A673 (cell line): ENCODE data around the gene SRSF2. TPM values are rescaled to one million over a fixed set of nuclear protein-coding genes. Genes with fewer than 3 reads are reported as not detected.

Experiments used
- BruUV-seq: library from RNA; stranded (reverse); fragments of 400-500 nt; replicated peaks from 2 replicates; lab custom pipeline; 2021; lab: Mats Ljungman, UMichigan
- CTCF ChIA-PET: fragments of 300-600 bp; sonication (Branson Sonifier 250); formaldehyde crosslinking; loops from one replicate; lab custom pipeline; 2022; ENCODE audit warnings: antibody characterized with exemption; lab: Charles Lee
- POLR2A ChIA-PET: fragments of 300-600 bp; sonication (Branson Sonifier 250); formaldehyde crosslinking; loops from one replicate; lab custom pipeline; 2022; ENCODE audit warnings: antibody characterized with exemption; ENCODE audit not compliant: low non-redundant PET; lab: Charles Lee
- DNase-seq: peaks from one replicate; pipeline ENCODE4 v3.0.0-alpha.2; 2015; ENCODE audit warnings: low spot score
- H3K27ac ChIP-seq: fragments of 200-600 bp; sonication (generic); 2 replicates; pipeline ENCODE4 v1.5.1; 2016; ENCODE audit warnings: mixed run types, low read depth, mild to moderate bottlenecking, mixed read lengths, antibody characterized with exemption, low read length; ENCODE audit not compliant: poor library complexity, severe bottlenecking
- H3K27me3 ChIP-seq: fragments of 200-600 bp; sonication (generic); replicated peaks from 2 replicates; pipeline ENCODE4 v1.6.1; 2017; ENCODE audit warnings: mixed run types, low read depth, mild to moderate bottlenecking, mixed read lengths, antibody characterized with exemption, low read length; ENCODE audit not compliant: insufficient read depth, poor library complexity
- H3K36me3 ChIP-seq: fragments of 200-600 bp; sonication (generic); 2 replicates; pipeline ENCODE4 v1.6.1; 2016; ENCODE audit warnings: mixed run types, mild to moderate bottlenecking, mixed read lengths, antibody characterized with exemption, low read length; ENCODE audit not compliant: insufficient read depth, poor library complexity, severe bottlenecking
- H3K4me1 ChIP-seq: fragments of 200-600 bp; sonication (generic); 2 replicates; pipeline ENCODE4 v1.6.1; 2017; ENCODE audit warnings: mixed run types, mild to moderate bottlenecking, mixed read lengths, antibody characterized with exemption, low read length; ENCODE audit not compliant: insufficient read depth, poor library complexity, severe bottlenecking
- H3K4me3 ChIP-seq: fragments of 200-600 bp; sonication (generic); 2 replicates; pipeline ENCODE4 v1.5.1; 2016; ENCODE audit warnings: low read depth, mixed run types, mild to moderate bottlenecking, mixed read lengths, low read length; ENCODE audit not compliant: poor library complexity, severe bottlenecking
- H3K9me3 ChIP-seq: fragments of 200-600 bp; sonication (generic); 2 replicates; pipeline ENCODE4 v1.6.1; 2016; ENCODE audit warnings: mixed run types, low read depth, mild to moderate bottlenecking, mixed read lengths, antibody characterized with exemption, low read length; ENCODE audit not compliant: poor library complexity, severe bottlenecking
- EZH2 ChIP-seq: fragments of 200-600 bp; sonication (generic); IDR thresholded peaks from 2 replicates; pipeline ENCODE4 v1.6.1; 2017; ENCODE audit warnings: borderline replicate concordance, low read depth, mild to moderate bottlenecking, mixed read lengths, antibody characterized with exemption, low read length; ENCODE audit not compliant: poor library complexity, severe bottlenecking
- intact Hi-C: fragments of 100-400 bp; cut with micrococcal nuclease; formaldehyde crosslinking; loops from one replicate; pipeline ENCODE4 v1.10.0; 2022; ENCODE audit not compliant: unreplicated experiment
- total RNA-seq: library from RNA; stranded (reverse); gene quantifications from 2 replicates; pipeline ENCODE4 v1.2.3, GENCODE V29; 2021
- TF ChIP-seq, protein P1 (sequence below): fragments of 300-800, 200-600 bp; sonication (generic); conservative IDR thresholded peaks from 2 replicates; pipeline ENCODE4 v1.5.1; 2017; ENCODE audit warnings: low read depth, mild to moderate bottlenecking, antibody characterized with exemption, low read length, moderate library complexity, mixed read lengths

SRSF2 gene
- total RNA-seq, 1 experiment from 2014 or later, result 406 TPM

DNA sequence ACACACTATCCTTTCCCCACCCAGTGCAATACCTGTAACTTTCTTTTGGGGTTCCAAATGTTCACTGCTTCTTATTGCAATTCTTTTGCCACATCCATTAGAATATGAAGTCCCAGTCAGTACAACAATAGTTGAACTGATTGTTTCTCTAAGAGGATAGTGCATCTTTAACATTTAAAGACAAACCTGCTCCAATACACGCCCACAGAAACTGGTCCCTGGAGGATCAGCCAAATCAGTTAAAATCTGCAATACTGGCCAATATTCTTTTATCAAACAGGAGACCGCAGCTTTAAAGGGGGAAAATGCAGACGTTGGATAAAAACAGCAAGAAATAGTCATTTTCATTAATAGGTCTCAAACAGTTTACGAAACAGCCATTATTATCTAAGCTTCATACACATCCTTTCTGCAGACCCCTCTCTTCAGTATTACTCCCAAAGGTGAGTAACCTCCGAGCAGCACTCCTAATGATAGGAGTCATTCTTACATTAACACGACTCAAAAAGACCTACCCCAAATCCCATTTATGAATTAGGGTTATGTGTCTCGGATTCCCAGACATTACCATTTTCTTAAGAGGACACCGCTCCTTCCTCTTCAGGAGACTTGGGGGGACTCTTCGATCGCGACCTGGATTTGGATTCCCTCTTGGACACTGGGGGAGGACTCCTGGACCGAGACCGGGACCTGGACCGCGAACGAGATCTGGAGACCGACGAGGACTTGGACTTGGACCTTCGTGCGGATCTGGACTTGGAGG, 1.4 kb downstream of the SRSF2 start:
- H3K4me3 ChIP-seq, result peak overlapping the region; percentile 77
- no peaks in the 10 kb centered on the region for H3K27me3 ChIP-seq
- intact Hi-C loops, result no loop called here
- DNase-seq, result no peak
- no peaks in the 10 kb centered on the region for H3K9me3 ChIP-seq
- POLR2A ChIA-PET, result interaction anchor here (0.6 kb wide), 1 partner anchor 11 kb away, joined by 4 read pairs; no protein-coding TSS in a partner anchor
- TF ChIP-seq EZH2, result no peak
- TF ChIP-seq, protein P1, sequence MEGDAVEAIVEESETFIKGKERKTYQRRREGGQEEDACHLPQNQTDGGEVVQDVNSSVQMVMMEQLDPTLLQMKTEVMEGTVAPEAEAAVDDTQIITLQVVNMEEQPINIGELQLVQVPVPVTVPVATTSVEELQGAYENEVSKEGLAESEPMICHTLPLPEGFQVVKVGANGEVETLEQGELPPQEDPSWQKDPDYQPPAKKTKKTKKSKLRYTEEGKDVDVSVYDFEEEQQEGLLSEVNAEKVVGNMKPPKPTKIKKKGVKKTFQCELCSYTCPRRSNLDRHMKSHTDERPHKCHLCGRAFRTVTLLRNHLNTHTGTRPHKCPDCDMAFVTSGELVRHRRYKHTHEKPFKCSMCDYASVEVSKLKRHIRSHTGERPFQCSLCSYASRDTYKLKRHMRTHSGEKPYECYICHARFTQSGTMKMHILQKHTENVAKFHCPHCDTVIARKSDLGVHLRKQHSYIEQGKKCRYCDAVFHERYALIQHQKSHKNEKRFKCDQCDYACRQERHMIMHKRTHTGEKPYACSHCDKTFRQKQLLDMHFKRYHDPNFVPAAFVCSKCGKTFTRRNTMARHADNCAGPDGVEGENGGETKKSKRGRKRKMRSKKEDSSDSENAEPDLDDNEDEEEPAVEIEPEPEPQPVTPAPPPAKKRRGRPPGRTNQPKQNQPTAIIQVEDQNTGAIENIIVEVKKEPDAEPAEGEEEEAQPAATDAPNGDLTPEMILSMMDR, result no peak
- CTCF ChIA-PET, result no interaction called here
- H3K27ac ChIP-seq, result peak overlapping the region; percentile 98
- peaks cover 21% of the 10 kb centered on the region for H3K4me1 ChIP-seq
- peaks cover 54% of the 10 kb centered on the region for H3K36me3 ChIP-seq
- BruUV-seq, result no TSS peak

DNA sequence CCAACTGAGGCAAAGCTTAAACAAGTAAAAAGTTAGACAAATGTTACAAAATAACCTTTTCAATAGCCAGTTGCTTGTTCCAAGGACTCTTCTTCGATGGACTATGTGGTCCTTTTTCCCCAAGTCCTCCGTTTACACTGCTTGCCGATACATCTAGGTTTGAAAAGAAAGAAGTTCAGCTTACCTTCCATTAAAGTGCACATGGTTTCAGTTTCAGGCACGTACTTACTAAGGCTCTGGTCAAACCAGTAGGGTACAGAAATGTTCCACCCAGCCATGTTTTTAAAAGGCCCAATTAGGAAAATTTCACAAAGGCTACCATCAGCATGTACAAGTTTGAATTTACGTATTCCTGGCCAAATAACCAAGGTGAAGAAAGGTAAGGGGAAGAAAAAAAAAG, 2.1 kb downstream of the SRSF2 start:
- POLR2A ChIA-PET, result no interaction called here
- H3K27me3 ChIP-seq, result no peaks in the 10 kb centered on the region
- intact Hi-C loops, result no loop called here
- no peaks in the 10 kb centered on the region for H3K9me3 ChIP-seq
- no TSS peak for BruUV-seq
- H3K27ac ChIP-seq, result peak overlapping the region; percentile 98
- CTCF ChIA-PET, result no interaction called here
- H3K4me1 ChIP-seq, result peaks cover 13% of the 10 kb centered on the region
- peak overlapping the region; percentile 77 for H3K4me3 ChIP-seq
- TF ChIP-seq, protein P1, result no peak
- TF ChIP-seq EZH2, result no peak
- H3K36me3 ChIP-seq, result peaks cover 59% of the 10 kb centered on the region
- no peak for DNase-seq

DNA sequence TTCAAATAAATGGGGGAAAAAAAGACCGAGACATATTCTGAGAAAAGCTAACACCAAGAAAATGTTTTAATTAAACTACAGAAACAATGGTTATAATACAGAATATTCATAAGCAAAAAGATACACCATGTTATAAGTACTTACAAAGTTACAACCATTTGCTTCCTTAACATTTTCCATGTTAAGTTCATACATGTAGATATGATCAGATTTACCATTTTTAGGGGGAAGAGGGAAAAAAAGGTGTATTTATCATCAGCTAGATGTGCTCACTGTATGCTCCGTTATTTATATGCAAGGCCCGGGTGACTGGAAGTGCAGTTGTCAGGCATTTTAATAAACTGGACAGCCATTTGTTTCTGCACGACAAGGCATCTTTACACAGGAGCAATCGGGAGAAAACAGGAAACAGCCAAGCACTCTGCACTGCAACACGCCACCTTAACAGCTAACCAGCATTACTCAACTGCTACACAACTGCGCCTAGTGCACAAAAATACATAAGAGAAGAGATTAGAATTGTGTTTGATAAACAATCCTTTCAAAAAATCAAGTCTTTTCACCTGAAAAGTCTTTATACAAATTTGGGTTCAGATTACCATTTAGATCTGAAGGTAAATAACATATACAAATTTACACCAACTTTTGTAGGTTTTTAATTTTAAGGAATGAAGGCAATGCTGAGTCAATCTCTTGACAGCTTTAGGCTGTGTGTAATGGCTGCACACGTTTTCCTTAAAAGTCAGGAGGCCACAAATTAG, 2.9 kb downstream of the SRSF2 start:
- intact Hi-C loops, result no loop called here
- TF ChIP-seq, protein P1, result no peak
- TF ChIP-seq EZH2, result no peak
- Histone ChIP-seq H3K27ac (peak overlapping the region; percentile 98), H3K4me3 (peak overlapping the region; percentile 77), H3K9me3 (no peaks in the 10 kb centered on the region), H3K36me3 (peaks cover 65% of the 10 kb centered on the region), H3K4me1 (peaks cover 12% of the 10 kb centered on the region), H3K27me3 (no peaks in the 10 kb centered on the region)
- CTCF ChIA-PET, result no interaction called here
- POLR2A ChIA-PET, result no interaction called here
- BruUV-seq, result no TSS peak
- peak; percentile 39 for DNase-seq
